Upper lobe of left lung (tissue), 6 donors: ENCODE results near the gene TMEM38B. TPM values are rescaled to one million over a fixed set of nuclear protein-coding genes. Genes with fewer than 3 reads are reported as not detected.

Source experiments
- ATAC-seq, 2 donors: fragments of 200-7000 bp; cut with Tn5 transposase; one replicate each; pipeline ENCODE4 v1.9.1; 2022; ENCODE audit warnings: mild to moderate bottlenecking in 2 of 2, moderate library complexity in 2 of 2; ENCODE audit not compliant: low FRiP score in 2 of 2
- DNase-seq, 2 donors: peaks; one replicate each; pipeline ENCODE4 v3.0.0-alpha.2; 2019 to 2020
- H3K27ac ChIP-seq, 4 donors: fragments of 200-600 bp; sonication (generic); one replicate each; pipeline ENCODE4 v1.5.1; 2016 to 2019
- H3K27me3 ChIP-seq, 4 donors: fragments of 200-600 bp; sonication (generic); one replicate each; pipeline ENCODE4 v1.5.1; 2017 to 2019
- H3K36me3 ChIP-seq, 4 donors: fragments of 200-600 bp; sonication (generic); one replicate each; pipeline ENCODE4 v1.5.1; 2016 to 2019
- H3K4me1 ChIP-seq, 4 donors: fragments of 200-600 bp; sonication (generic); one replicate each; pipeline ENCODE4 v1.5.1; 2018 to 2019
- H3K4me3 ChIP-seq, 4 donors: fragments of 200-600 bp; sonication (generic); one replicate each; pipeline ENCODE4 v1.5.1; 2017 to 2019; ENCODE audit warnings: mild to moderate bottlenecking in 2 of 4, moderate library complexity in 1 of 4
- H3K9me3 ChIP-seq, 4 donors: fragments of 200-600 bp; sonication (generic); one replicate each; pipeline ENCODE4 v1.5.1; 2018 to 2019
- EP300 ChIP-seq, 4 donors: sonication (generic); formaldehyde crosslinking; IDR thresholded peaks; one replicate each; pipeline ENCODE4 v1.5.1; 2017; ENCODE audit warnings: antibody characterized with exemption in 4 of 4, control low read depth in 2 of 4
- POLR2A ChIP-seq, 4 donors: fragments of 450-650 bp; IDR thresholded peaks; one replicate each; pipeline ENCODE4 v1.5.1; 2016 to 2017; ENCODE audit warnings: antibody characterized with exemption in 4 of 4, mild to moderate bottlenecking in 2 of 4
- POLR2AphosphoS5 ChIP-seq, 2 donors: sonication (generic); formaldehyde crosslinking; IDR thresholded peaks; one replicate each; pipeline ENCODE4 v1.5.1; 2017; ENCODE audit warnings: antibody characterized with exemption in 2 of 2
- WGBS, 2 donors: methylation state at CpG; one replicate each; pipeline ENCODE4 v1.1.5; 2017 to 2018; 5-methylcytosine and 5-hydroxymethylcytosine counted together
- total RNA-seq, 6 donors: library from RNA; depleted of rRNA in 4 of 6; stranded (reverse); fragments of >200 nt in 4 of 6; gene quantifications; one replicate each; pipeline versions ENCODE4 v1.1.0 to v1.2.1, GENCODE V29; 2016 to 2021
- TF ChIP-seq, protein P1 (sequence below), 6 experiments: fragments of 450-650 bp in 4 of 6; fragments of 200-600 bp in 2 of 6; sonication (generic) in 2 of 6; IDR thresholded peaks; one replicate each; pipeline ENCODE4 v1.5.1; 2016 to 2019; ENCODE audit warnings: antibody characterized with exemption in 6 of 6
- donor health status: DM: no; HTN: no; CAD: no; lungs with moderate emphysema.
- donor health status: DM: no; HTN: yes; CAD: no; lungs with severe emphysema.

Gene TMEM38B
- total RNA-seq, 6 donors from 2014 or later: 2.1 to 17.4 (median 10.9) TPM

DNA sequence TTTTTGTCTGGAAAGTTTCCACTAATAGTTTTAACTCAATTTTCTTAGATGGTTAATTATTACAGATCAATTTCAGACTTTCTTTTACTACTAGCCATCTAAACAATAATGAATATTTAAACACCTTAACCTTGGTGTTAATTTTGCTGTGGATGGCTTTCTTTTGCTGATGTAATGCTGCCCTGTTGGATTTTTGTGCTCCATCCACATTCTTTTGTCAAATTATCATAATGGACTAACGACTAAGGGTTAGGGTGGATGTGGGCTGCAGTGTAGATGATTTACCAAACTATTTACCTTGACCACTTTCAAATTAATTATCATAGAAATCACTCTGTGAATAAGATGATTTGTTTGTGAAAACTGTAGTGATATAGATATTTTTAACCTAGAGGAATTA lies 15.6 kb upstream of the TMEM38B start:
- Histone ChIP-seq H3K27me3 (no peaks in the 10 kb centered on the region), H3K36me3 (no peaks in the 10 kb centered on the region), H3K27ac (no peak overlapping the region), H3K4me1 (no peaks in the 10 kb centered on the region), H3K4me3 (no peak overlapping the region), H3K9me3 (no peaks in the 10 kb centered on the region)
- TF ChIP-seq, protein P1, sequence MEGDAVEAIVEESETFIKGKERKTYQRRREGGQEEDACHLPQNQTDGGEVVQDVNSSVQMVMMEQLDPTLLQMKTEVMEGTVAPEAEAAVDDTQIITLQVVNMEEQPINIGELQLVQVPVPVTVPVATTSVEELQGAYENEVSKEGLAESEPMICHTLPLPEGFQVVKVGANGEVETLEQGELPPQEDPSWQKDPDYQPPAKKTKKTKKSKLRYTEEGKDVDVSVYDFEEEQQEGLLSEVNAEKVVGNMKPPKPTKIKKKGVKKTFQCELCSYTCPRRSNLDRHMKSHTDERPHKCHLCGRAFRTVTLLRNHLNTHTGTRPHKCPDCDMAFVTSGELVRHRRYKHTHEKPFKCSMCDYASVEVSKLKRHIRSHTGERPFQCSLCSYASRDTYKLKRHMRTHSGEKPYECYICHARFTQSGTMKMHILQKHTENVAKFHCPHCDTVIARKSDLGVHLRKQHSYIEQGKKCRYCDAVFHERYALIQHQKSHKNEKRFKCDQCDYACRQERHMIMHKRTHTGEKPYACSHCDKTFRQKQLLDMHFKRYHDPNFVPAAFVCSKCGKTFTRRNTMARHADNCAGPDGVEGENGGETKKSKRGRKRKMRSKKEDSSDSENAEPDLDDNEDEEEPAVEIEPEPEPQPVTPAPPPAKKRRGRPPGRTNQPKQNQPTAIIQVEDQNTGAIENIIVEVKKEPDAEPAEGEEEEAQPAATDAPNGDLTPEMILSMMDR (IDR thresholded peaks at IDR 0.05): no peak
- TF ChIP-seq POLR2A (IDR thresholded peaks at IDR 0.05) (no peak), EP300 (IDR thresholded peaks at IDR 0.05) (no peak), POLR2AphosphoS5 (IDR thresholded peaks at IDR 0.05) (no peak)
- WGBS, 2 donors: 48 to 52% methylated on average over 1 of the region's 1 CpG
- no peak for DNase-seq
- ATAC-seq: no peak

DNA sequence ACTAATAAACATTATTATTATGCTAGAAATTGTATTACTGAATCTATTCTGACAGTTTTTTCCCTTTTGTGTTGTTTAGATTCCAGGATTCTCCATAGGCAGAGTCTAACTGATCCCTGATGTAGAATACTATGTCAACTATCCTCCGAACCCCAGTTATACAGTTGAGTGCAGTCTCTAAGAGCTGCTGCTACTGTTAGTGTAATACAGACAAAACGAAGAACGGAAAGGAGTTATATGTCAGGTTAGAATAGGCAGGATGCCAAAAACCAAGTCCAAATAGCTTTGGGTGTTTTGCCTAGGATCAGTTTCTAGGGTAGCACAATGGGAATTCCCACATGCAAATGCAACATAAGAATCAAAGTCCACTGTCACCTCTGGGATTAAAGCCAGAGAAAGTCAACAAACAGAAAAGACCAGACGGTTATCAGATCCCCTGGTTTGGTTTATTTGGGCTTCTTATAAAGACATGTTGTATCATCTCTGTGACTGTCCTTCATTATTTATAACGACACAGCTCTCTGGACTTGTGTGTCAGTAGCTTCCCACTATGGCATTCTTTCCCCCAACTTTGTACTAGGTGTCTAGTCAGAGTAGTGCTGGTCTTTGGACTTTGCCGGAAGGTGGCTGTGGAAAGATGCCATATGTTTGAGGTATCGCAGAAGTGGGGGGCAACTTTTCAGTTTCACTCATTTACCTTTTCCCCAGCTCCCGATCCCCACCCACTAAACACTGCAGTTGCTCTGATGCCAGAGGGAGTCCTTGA lies 14.9 kb upstream of the TMEM38B start:
- 66 to 73% methylated on average over 8 of the region's 8 CpGs for WGBS, 2 donors
- Histone ChIP-seq H3K9me3 (no peaks in the 10 kb centered on the region), H3K27ac (no peak overlapping the region), H3K27me3 (no peaks in the 10 kb centered on the region), H3K36me3 (no peaks in the 10 kb centered on the region), H3K4me1 (no peaks in the 10 kb centered on the region), H3K4me3 (no peak overlapping the region)
- DNase-seq: no peak
- no peak for ATAC-seq
- no peak for TF ChIP-seq POLR2A (IDR thresholded peaks at IDR 0.05)
- no peak for TF ChIP-seq EP300 (IDR thresholded peaks at IDR 0.05)
- no peak for TF ChIP-seq POLR2AphosphoS5 (IDR thresholded peaks at IDR 0.05)
- TF ChIP-seq, protein P1 (IDR thresholded peaks at IDR 0.05): no peak

DNA sequence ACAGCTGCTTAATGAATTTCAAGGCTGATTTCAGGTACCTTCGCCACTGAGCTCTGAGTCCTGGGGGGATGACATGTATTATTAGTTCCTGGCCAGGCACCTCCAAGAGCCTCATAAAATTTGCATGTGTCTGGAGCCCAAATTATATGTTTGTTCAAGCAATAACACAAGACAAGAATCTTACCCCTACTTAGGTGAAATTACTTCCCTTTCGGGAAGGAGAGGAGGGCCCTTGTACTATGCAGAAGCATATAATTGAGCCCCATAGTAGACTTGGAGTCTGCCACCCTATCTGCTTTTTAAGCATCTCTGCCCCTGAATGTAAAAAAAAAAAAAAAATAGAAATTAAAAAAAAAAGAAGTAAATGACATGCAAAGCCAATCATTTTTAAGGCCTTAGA lies 13.0 kb upstream of the TMEM38B start:
- no peaks in the 10 kb centered on the region for H3K27me3 ChIP-seq
- H3K4me3 ChIP-seq: no peak overlapping the region
- ATAC-seq: no peak
- no peaks in the 10 kb centered on the region for H3K4me1 ChIP-seq
- H3K9me3 ChIP-seq: no peaks in the 10 kb centered on the region
- no peak overlapping the region for H3K27ac ChIP-seq
- TF ChIP-seq EP300 (IDR thresholded peaks at IDR 0.05) (no peak), POLR2AphosphoS5 (IDR thresholded peaks at IDR 0.05) (no peak), POLR2A (IDR thresholded peaks at IDR 0.05) (no peak)
- TF ChIP-seq, protein P1 (IDR thresholded peaks at IDR 0.05): no peak
- H3K36me3 ChIP-seq: no peaks in the 10 kb centered on the region
- DNase-seq: no peak
- 87 to 91% methylated on average over 2 of the region's 2 CpGs for WGBS, 2 donors

DNA sequence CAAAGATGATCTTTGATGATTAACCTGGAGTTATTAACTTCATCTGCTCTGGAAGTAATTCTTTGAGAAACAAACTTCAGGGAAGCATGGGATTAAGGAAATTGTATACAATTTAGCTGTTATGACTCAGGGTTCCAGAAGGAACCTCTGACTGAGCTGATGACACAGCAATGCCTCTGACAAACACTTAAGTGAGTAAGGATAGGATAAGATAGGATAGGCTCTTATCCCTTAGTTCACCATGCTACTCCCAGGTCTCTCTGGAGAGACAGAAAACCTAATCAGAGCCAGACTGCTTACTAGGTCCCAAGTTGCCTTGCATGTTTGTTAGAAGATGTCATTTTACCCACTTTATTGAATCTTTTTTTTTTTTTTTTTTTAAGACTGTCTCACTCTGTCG lies 12.6 kb upstream of the TMEM38B start:
- Histone ChIP-seq H3K27ac (no peak overlapping the region), H3K4me1 (no peaks in the 10 kb centered on the region), H3K27me3 (no peaks in the 10 kb centered on the region), H3K4me3 (no peak overlapping the region), H3K36me3 (no peaks in the 10 kb centered on the region), H3K9me3 (no peaks in the 10 kb centered on the region)
- WGBS, 2 donors: 93 to 100% methylated on average over 1 of the region's 1 CpG
- ATAC-seq (no peak), DNase-seq (no peak)
- TF ChIP-seq POLR2A (IDR thresholded peaks at IDR 0.05) (no peak), EP300 (IDR thresholded peaks at IDR 0.05) (no peak), POLR2AphosphoS5 (IDR thresholded peaks at IDR 0.05) (no peak)
- TF ChIP-seq, protein P1 (IDR thresholded peaks at IDR 0.05): no peak
